ENCODE data around the gene KCTD20. TPM values are rescaled to one million over a fixed set of nuclear protein-coding genes. Genes with fewer than 3 reads are reported as not detected.

The KCTD20 gene
- total RNA-seq: 41.7 and 42.7 TPM in 2 replicates

GRCh38 chr6:36442671-36443470, at the start of gene KCTD20, which contains the start of gene PXT1:
TSS of gene KCTD20 (plus strand) at chr6:36443000. CDS start at chr6:36470098, 27,098 bp downstream.
TSS of gene PXT1 (minus strand) at chr6:36442854. CDS start at chr6:36426082, 16,772 bp downstream.

Other genes starting within 250 kb of the KCTD20 start
- gene BRPF3, start 246.3 kb upstream of the KCTD20 start, total RNA-seq: 13.2 and 13.3 TPM in 2 replicates
- gene PNPLA1, start 172.9 kb upstream of the KCTD20 start, total RNA-seq: not detected in 2 replicates
- not detected in 2 replicates for gene BNIP5, start 106.1 kb upstream of the KCTD20 start, total RNA-seq
- 0.33 and 1.0 TPM in 2 replicates for gene ETV7, start 55.3 kb upstream of the KCTD20 start, total RNA-seq
- not detected in 2 replicates for gene PXT1, start 146 bp upstream of the KCTD20 start, total RNA-seq
- 19.6 and 20.8 TPM in 2 replicates for gene STK38, start 104.5 kb downstream of the KCTD20 start, total RNA-seq
- 136 and 178 TPM in 2 replicates for gene SRSF3, start 151.4 kb downstream of the KCTD20 start, total RNA-seq
- 207 and 229 TPM in 2 replicates for gene CDKN1A, start 235.7 kb downstream of the KCTD20 start, total RNA-seq

Data from mesangial cell (primary cell).